Testis (tissue), 3 donors: ENCODE measurements around the gene GNAS. TPM values are rescaled to one million over a fixed set of nuclear protein-coding genes. Genes with fewer than 3 reads are reported as not detected.

Experiments
- DNase-seq: peaks from one replicate; pipeline ENCODE4 v3.0.0-alpha.2; 2019
- H3K27ac ChIP-seq, 2 donors: fragments of 200-600 bp; sonication (generic); one replicate each; pipeline ENCODE4 v1.5.1; 2019
- H3K27me3 ChIP-seq: fragments of 200-600 bp; sonication (generic); one replicate; pipeline ENCODE4 v1.5.1; 2019
- H3K36me3 ChIP-seq: fragments of 200-600 bp; sonication (generic); one replicate; pipeline ENCODE4 v1.5.1; 2017; ENCODE audit warnings: low read depth; ENCODE audit errors: missing control alignments
- H3K4me1 ChIP-seq: fragments of 200-600 bp; sonication (generic); one replicate; pipeline ENCODE4 v1.5.1; 2019
- H3K4me3 ChIP-seq, 2 donors: fragments of 200-600 bp; sonication (generic); one replicate each; pipeline ENCODE4 v1.5.1; 2017 to 2019
- H3K9me3 ChIP-seq: fragments of 200-600 bp; sonication (generic); one replicate; pipeline ENCODE4 v1.5.1; 2017
- CTCF ChIP-seq, 3 experiments: fragments of 450-650 bp in 2 of 3; fragments of 200-600 bp in 1 of 3; sonication (generic) in 1 of 3; IDR thresholded peaks; one replicate each; pipeline ENCODE4 v1.5.1; 2016 to 2019; ENCODE audit warnings: antibody characterized with exemption in 3 of 3, mild to moderate bottlenecking in 2 of 3, moderate library complexity in 1 of 3
- POLR2A ChIP-seq: fragments of 450-650 bp; IDR thresholded peaks from one replicate; pipeline ENCODE4 v1.6.1; 2017; ENCODE audit warnings: antibody characterized with exemption, mild to moderate bottlenecking, moderate library complexity
- WGBS, 2 donors: methylation state at CpG; one replicate each; pipeline ENCODE4 v1.1.5; 2018; 5-methylcytosine and 5-hydroxymethylcytosine counted together
- intact Hi-C: fragments of 100-400 bp; cut with DNase I; formaldehyde crosslinking; loops from one replicate; pipeline ENCODE4 v1.15.1; 2023; ENCODE audit warnings: low total_unique reads
- microRNA counts, 2 donors: library from miRNA; unstranded; fragments of <30 nt; microRNA quantifications; one replicate each; lab custom pipeline; 2016
- microRNA-seq, 2 donors: library from miRNA; unstranded; fragments of <30 nt; microRNA quantifications; one replicate each; pipeline ENCODE4, GENCODE V29; 2016; ENCODE audit warnings: borderline number of aligned reads in 2 of 2, borderline replicate concordance in 1 of 2
- polyA plus RNA-seq: library from polyadenylated mRNA; stranded (reverse); fragments of 350-450 nt; fragmentation: Illumina TruSeq; extraction: RNeasy Lipid Tissue Mini Kit (QIAGEN cat#74804); gene quantifications from one replicate; pipeline ENCODE4 v1.2.3, GENCODE V29; 2014; ENCODE audit warnings: low read depth, low replicate concordance; ENCODE audit not compliant: insufficient read depth
- small RNA-seq, 2 donors: library from RNA; depleted of rRNA; stranded (forward); fragments of <200 nt; gene quantifications; one replicate each; pipeline ENCODE3, GENCODE V24; 2016
- total RNA-seq, 2 donors: library from RNA; depleted of rRNA; stranded (reverse); fragments of >200 nt; gene quantifications; one replicate each; pipeline ENCODE4 v1.2.3, GENCODE V29; 2016

The GNAS gene
- total and polyA plus RNA-seq, 3 donors from 2014 or later = 716 to 885 (median 880) TPM

GRCh38 chr20:58953050-58953449 lies 100.5 kb downstream of the GNAS start:
- TF ChIP-seq CTCF (IDR thresholded peaks at IDR 0.05) = no peak
- TF ChIP-seq POLR2A = no peak
- intact Hi-C loops = no loop called here
- no peaks in the 10 kb centered on the region for H3K9me3 ChIP-seq
- H3K4me3 ChIP-seq = no peak overlapping the region
- H3K27me3 ChIP-seq = no peaks in the 10 kb centered on the region
- H3K27ac ChIP-seq = no peak overlapping the region
- DNase-seq = no peak
- H3K4me1 ChIP-seq = no peaks in the 10 kb centered on the region
- no peaks in the 10 kb centered on the region for H3K36me3 ChIP-seq

GRCh38 chr20:58956078-58956477 lies 103.6 kb downstream of the GNAS start:
- no peaks in the 10 kb centered on the region for H3K9me3 ChIP-seq
- no peak overlapping the region for H3K4me3 ChIP-seq
- H3K4me1 ChIP-seq = no peaks in the 10 kb centered on the region
- 82 to 88% methylated on average over 8 of the region's 8 CpGs for WGBS, 2 donors
- intact Hi-C loops = no loop called here
- no peaks in the 10 kb centered on the region for H3K27me3 ChIP-seq
- H3K36me3 ChIP-seq = no peaks in the 10 kb centered on the region
- no peak for DNase-seq
- TF ChIP-seq POLR2A (no peak), CTCF (IDR thresholded peaks at IDR 0.05) (no peak)
- no peak overlapping the region for H3K27ac ChIP-seq

- TF ChIP-seq CTCF (IDR thresholded peaks at IDR 0.05) (no peak), POLR2A (no peak)
- Histone ChIP-seq H3K27ac (no peak overlapping the region), H3K9me3 (no peaks in the 10 kb centered on the region), H3K27me3 (no peaks in the 10 kb centered on the region), H3K4me1 (no peaks in the 10 kb centered on the region), H3K36me3 (no peaks in the 10 kb centered on the region), H3K4me3 (no peak overlapping the region)
- WGBS, 2 donors = 73 to 80% methylated on average over 6 of the region's 6 CpGs
- no peak for DNase-seq
- intact Hi-C loops = no loop called here
Measured at GRCh38 chr20:58959652-58960051, 107.1 kb downstream of the GNAS start.

MicroRNA genes within 50 kb of the gene (microRNA counts, 767-probe panel; counts per million panel counts)
- microRNA hsa-miR-296-3p (lab: Ali Mortazavi, UCI) (0 to 152 counts per million in 2 donors), microRNA hsa-miR-296-5p (lab: Ali Mortazavi, UCI) (4,095 to 5,177 counts per million in 2 donors), microRNA hsa-miR-298 (lab: Ali Mortazavi, UCI) (0 to 152 counts per million in 2 donors)

Small RNAs within 50 kb of the gene (microRNA-seq; reads per million reads assigned to microRNA genes)
- 0 to 1.4 reads per million in 2 donors for gene MIR298

Small RNAs within 50 kb of the gene (small RNA-seq; reads per million reads assigned to genes)
- 0 to 0.09 reads per million in 2 donors for gene MIR298
- gene RF02127 = 0 reads per million in 2 donors
- gene RF02128 = 0 reads per million in 2 donors
- 0 reads per million in 2 donors for gene RF02130
- gene RF02131 = 0 reads per million in 2 donors

Other genes starting within 250 kb of the GNAS start
- 100 to 1,000 TPM; 107 to 124 TPM for gene STX16, start 201.4 kb upstream of the GNAS start, total RNA-seq
- gene STX16, start 201.4 kb upstream of the GNAS start, polyA plus RNA-seq = 79.3 TPM
- gene NPEPL1, start 159.9 kb upstream of the GNAS start, total RNA-seq = 10 to 100 TPM; 56.3 to 79.9 TPM
- gene NPEPL1, start 159.9 kb upstream of the GNAS start, polyA plus RNA-seq = 47.6 TPM
- gene GNAS-AS1, start 1.8 kb upstream of the GNAS start, total RNA-seq = 1 to 10 TPM; 3.5 to 4.4 TPM
- 1.1 TPM for gene GNAS-AS1, start 1.8 kb upstream of the GNAS start, polyA plus RNA-seq
- gene NELFCD, start 128.5 kb downstream of the GNAS start, total RNA-seq = 100 to 1,000 TPM; 103 to 123 TPM
- gene NELFCD, start 128.5 kb downstream of the GNAS start, polyA plus RNA-seq = 105 TPM
- 10 to 100 TPM; 49.4 to 77.4 TPM for gene CTSZ, start 154.5 kb downstream of the GNAS start, total RNA-seq
- gene CTSZ, start 154.5 kb downstream of the GNAS start, polyA plus RNA-seq = 120 TPM
- under 1 TPM; 0.25 to 0.55 TPM for gene TUBB1, start 166.7 kb downstream of the GNAS start, total RNA-seq
- 1.3 TPM for gene TUBB1, start 166.7 kb downstream of the GNAS start, polyA plus RNA-seq
- gene ATP5F1E, start 179.6 kb downstream of the GNAS start, total RNA-seq = 10 to 100 TPM; 24.6 to 25.5 TPM
- gene ATP5F1E, start 179.6 kb downstream of the GNAS start, polyA plus RNA-seq = 76.0 TPM
- gene PRELID3B, start 190.1 kb downstream of the GNAS start, total RNA-seq = 10 to 100 TPM; 29.1 to 35.3 TPM
- gene PRELID3B, start 190.1 kb downstream of the GNAS start, polyA plus RNA-seq = 54.3 TPM